ENCODE data around the gene CYP4V2. TPM values are rescaled to one million over a fixed set of nuclear protein-coding genes. Genes with fewer than 3 reads are reported as not detected.

The CYP4V2 gene
- total RNA-seq, 1 experiment from 2014 or later = 8.6 TPM

DNA sequence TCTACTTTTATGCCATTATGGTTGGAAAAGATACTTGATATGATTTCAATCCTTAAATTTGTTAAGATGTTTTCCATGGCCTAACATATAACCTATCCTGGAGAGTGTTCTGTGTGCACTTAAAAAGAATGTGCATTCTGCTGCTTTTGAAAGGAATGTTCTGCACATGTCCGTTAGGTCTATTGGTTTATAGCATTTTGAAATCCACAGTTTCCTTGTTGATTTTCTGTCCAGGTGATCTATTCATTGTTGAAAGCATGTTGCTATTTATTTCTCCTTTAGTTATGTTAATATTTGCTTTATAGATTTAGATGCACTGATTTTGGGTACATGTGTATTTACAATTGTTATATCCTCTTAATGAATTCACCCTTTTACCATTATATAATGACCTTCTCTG, 30.3 kb downstream of the CYP4V2 start:
- Histone ChIP-seq H3K4me3 (replicated peaks in 1 of 2; ENCODE audit: low read depth in 1 of 2, low read length in 2 of 2) (no peak overlapping the region), H3K79me2 (ENCODE audit: insufficient read depth, low read length) (no peaks in the 10 kb centered on the region), H3K9me2 (ENCODE audit: insufficient read depth) (no peaks in the 10 kb centered on the region), H3K36me3 (ENCODE audit: control insufficient read depth in 1 of 2, insufficient read depth in 2 of 2, low read length in 2 of 2) (no peaks in the 10 kb centered on the region), H3K9ac (ENCODE audit: low read length) (no peak overlapping the region), H3K4me1 (ENCODE audit: control insufficient read depth in 1 of 2, insufficient read depth in 2 of 2, low read length in 2 of 2) (no peaks in the 10 kb centered on the region), H3K4me2 (ENCODE audit: low read length) (no peak overlapping the region), H3K27ac (ENCODE audit: low read depth, low read length) (no peak overlapping the region), H3K27me3 (ENCODE audit: insufficient read depth, low read length) (no peaks in the 10 kb centered on the region), H4K20me1 (ENCODE audit: insufficient read depth) (no peaks in the 10 kb centered on the region), H3K9me3 (ENCODE audit: control insufficient read depth in 1 of 2, insufficient read depth in 1 of 2, low read depth in 1 of 2, low read length in 2 of 2) (peaks cover 0 to 4% of the 10 kb centered on the region in 2 experiments; a peak in 1 of 4 replicates), H2AFZ (ENCODE audit: low read depth, low read length, poor library complexity, severe bottlenecking) (no peak overlapping the region)
- TF ChIP-seq ELF1 (IDR thresholded peaks at IDR 0.05; ENCODE audit: borderline replicate concordance, low read depth) (no peak), MAX (IDR thresholded peaks at IDR 0.05) (no peak), EZH2 (IDR thresholded peaks at IDR 0.05) (no peak), EZH2phosphoT487 (IDR thresholded peaks at IDR 0.05; ENCODE audit: borderline replicate concordance) (no peak), SP1 (IDR thresholded peaks at IDR 0.05; ENCODE audit: low read depth) (no peak), ZNF274 (IDR thresholded peaks at IDR 0.05; ENCODE audit: low read depth, low read length) (no peak), JUND (IDR thresholded peaks at IDR 0.05) (no peak), SRF (IDR thresholded peaks at IDR 0.05; ENCODE audit: low read depth) (no peak), RAD21 (IDR thresholded peaks at IDR 0.05; ENCODE audit: low read depth) (no peak), ATF3 (IDR thresholded peaks at IDR 0.05) (no peak), CEBPB (IDR thresholded peaks at IDR 0.05; ENCODE audit: low read depth) (no peak), FOSL1 (IDR thresholded peaks at IDR 0.05; ENCODE audit: low read depth) (no peak), TCF7L2 (IDR thresholded peaks at IDR 0.05; ENCODE audit: borderline replicate concordance, extremely low read depth, insufficient read depth, insufficient read length) (no peak), SIN3A (IDR thresholded peaks at IDR 0.05; ENCODE audit: low read depth) (no peak), YY1 (IDR thresholded peaks at IDR 0.05; ENCODE audit: extremely low read depth, insufficient replicate concordance, low read depth, low read length) (no peak), REST (IDR thresholded peaks at IDR 0.05; ENCODE audit: low read depth) (no peak), ZFX (IDR thresholded peaks at IDR 0.05) (no peak), CBX3 (IDR thresholded peaks at IDR 0.05; ENCODE audit: low read depth) (no peak)
- TF ChIP-seq, protein P1, sequence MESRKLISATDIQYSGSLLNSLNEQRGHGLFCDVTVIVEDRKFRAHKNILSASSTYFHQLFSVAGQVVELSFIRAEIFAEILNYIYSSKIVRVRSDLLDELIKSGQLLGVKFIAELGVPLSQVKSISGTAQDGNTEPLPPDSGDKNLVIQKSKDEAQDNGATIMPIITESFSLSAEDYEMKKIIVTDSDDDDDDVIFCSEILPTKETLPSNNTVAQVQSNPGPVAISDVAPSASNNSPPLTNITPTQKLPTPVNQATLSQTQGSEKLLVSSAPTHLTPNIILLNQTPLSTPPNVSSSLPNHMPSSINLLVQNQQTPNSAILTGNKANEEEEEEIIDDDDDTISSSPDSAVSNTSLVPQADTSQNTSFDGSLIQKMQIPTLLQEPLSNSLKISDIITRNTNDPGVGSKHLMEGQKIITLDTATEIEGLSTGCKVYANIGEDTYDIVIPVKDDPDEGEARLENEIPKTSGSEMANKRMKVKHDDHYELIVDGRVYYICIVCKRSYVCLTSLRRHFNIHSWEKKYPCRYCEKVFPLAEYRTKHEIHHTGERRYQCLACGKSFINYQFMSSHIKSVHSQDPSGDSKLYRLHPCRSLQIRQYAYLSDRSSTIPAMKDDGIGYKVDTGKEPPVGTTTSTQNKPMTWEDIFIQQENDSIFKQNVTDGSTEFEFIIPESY (IDR thresholded peaks at IDR 0.05; ENCODE audit: extremely low read depth, insufficient replicate concordance, low read length) = no peak
- intact Hi-C loops (cut with micrococcal nuclease) = no loop called here
- ChIA-PET POLR2A (no interaction called here), RAD21 (ENCODE audit: low non-redundant PET in 1 of 2, low total read pairs in 2 of 2, uncharacterized antibody in 2 of 2, unreplicated experiment in 2 of 2) (no interaction called here), CTCF (no interaction called here)
- DNase-seq (ENCODE audit: low read depth, low spot score) = no peak
- no TSS peak for BruUV-seq (replicated peaks)
- no peak for ATAC-seq

Data from HCT116 (cell line).